PC-3 (cell line): Measurements from ENCODE around the gene PRKD2.

Source experiments
- EZH2 ChIP-seq: fragments of 300-600 bp; sonication (generic); IDR thresholded peaks from one replicate; pipeline ENCODE4 v1.6.1; 2017; ENCODE audit warnings: antibody characterized with exemption, mild to moderate bottlenecking, low read length; ENCODE audit not compliant: unreplicated experiment
- EZH2phosphoT487 ChIP-seq: fragments of 300-600 bp; sonication (generic); IDR thresholded peaks from 2 replicates; pipeline ENCODE4 v1.6.1; 2018; ENCODE audit warnings: mild to moderate bottlenecking, antibody characterized with exemption, low read length, borderline replicate concordance
- TF ChIP-seq, protein P1 (sequence below): fragments of 300-600 bp; sonication (generic); conservative IDR thresholded peaks from 2 replicates; pipeline ENCODE4 v1.5.1; 2017; ENCODE audit warnings: antibody characterized with exemption, low read depth, mild to moderate bottlenecking, low read length

DNA sequence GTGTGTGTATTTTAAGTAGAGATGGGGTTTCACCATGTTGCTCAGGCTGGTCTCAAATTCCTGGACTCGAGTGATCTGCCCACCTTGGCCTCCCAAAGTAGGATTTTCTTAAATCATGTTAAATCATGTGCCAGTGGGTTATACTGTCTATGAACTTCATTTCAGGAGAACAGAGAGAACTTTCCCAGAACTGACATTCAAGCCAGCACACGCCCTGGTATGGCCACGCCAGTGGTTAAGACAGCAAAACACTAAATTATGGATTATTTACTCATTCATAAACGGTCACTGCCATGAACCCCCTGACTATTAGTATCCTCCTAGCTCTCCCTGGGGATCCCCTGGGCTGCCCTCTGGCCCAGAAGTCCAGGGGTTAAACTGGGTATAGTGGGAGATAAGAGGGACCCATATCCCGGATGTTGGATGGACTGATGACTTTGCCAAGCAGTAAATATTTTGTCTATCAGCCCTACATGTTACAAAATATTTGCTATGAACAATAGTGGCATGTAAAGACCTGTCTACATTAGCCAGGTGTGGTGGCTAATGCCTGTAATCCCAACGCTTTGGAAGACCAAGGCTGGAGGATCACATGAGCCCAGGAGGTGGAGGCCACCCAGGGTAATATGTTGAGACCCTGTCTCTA lies 45.5 kb upstream of the PRKD2 start:
- TF ChIP-seq, protein P1, sequence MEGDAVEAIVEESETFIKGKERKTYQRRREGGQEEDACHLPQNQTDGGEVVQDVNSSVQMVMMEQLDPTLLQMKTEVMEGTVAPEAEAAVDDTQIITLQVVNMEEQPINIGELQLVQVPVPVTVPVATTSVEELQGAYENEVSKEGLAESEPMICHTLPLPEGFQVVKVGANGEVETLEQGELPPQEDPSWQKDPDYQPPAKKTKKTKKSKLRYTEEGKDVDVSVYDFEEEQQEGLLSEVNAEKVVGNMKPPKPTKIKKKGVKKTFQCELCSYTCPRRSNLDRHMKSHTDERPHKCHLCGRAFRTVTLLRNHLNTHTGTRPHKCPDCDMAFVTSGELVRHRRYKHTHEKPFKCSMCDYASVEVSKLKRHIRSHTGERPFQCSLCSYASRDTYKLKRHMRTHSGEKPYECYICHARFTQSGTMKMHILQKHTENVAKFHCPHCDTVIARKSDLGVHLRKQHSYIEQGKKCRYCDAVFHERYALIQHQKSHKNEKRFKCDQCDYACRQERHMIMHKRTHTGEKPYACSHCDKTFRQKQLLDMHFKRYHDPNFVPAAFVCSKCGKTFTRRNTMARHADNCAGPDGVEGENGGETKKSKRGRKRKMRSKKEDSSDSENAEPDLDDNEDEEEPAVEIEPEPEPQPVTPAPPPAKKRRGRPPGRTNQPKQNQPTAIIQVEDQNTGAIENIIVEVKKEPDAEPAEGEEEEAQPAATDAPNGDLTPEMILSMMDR = no peak
- no peak for TF ChIP-seq EZH2
- no peak for TF ChIP-seq EZH2phosphoT487
